WTC11 (cell line): ENCODE data around the gene RBMS1. TPM values are rescaled to one million over a fixed set of nuclear protein-coding genes. Genes with fewer than 3 reads are reported as not detected.

Experiments used
- ATAC-seq: fragments of 200-7000 bp; cut with Tn5 transposase; 2 replicates; pipeline ENCODE4 v1.10.0; 2021; ENCODE audit warnings: mild to moderate bottlenecking, moderate library complexity
- CTCF ChIA-PET: fragments of 300-600 bp; sonication (Branson Sonifier 250); formaldehyde crosslinking; loops from one replicate; lab custom pipeline; 2021; ENCODE audit warnings: antibody characterized with exemption; lab: Charles Lee
- POLR2A ChIA-PET: fragments of 350-600 bp; sonication (Branson Sonifier 250); formaldehyde crosslinking; loops from one replicate; lab custom pipeline; 2021; ENCODE audit warnings: antibody characterized with exemption; lab: Charles Lee
- DNase-seq: peaks from one replicate; pipeline ENCODE4 v3.0.0; 2021; ENCODE audit warnings: low spot score
- H3K27ac Mint-ChIP-seq: 2 replicates; pipeline ENCODE4 v1.8.0; 2021; ENCODE audit warnings: mixed read lengths
- H3K27me3 Mint-ChIP-seq: 2 replicates; pipeline ENCODE4 v1.8.0; 2021; ENCODE audit warnings: low read depth, mild to moderate bottlenecking, moderate library complexity, mixed read lengths
- H3K36me3 Mint-ChIP-seq: 2 replicates; pipeline ENCODE4 v1.8.0; 2021; ENCODE audit warnings: mixed read lengths
- H3K4me1 Mint-ChIP-seq: 2 replicates; pipeline ENCODE4 v1.8.0; 2022; ENCODE audit warnings: mixed read lengths
- H3K4me3 Mint-ChIP-seq: 2 replicates; pipeline ENCODE4 v1.8.0; 2021; ENCODE audit warnings: mild to moderate bottlenecking, moderate library complexity, mixed read lengths
- H3K9me3 Mint-ChIP-seq: 2 replicates; pipeline ENCODE4 v1.8.0; 2021; ENCODE audit warnings: mixed read lengths
- CBFB ChIP-seq: sonication (generic); formaldehyde crosslinking; IDR thresholded peaks from 2 replicates; pipeline ENCODE4 v1.8.1; 2022; ENCODE audit warnings: mild to moderate bottlenecking, low read depth, missing genetic modification reagents
- CDX4 ChIP-seq: fragments of 250-450 bp; sonication (Bioruptor Pico); IDR thresholded peaks from 2 replicates; pipeline ENCODE4 v1.9.0; 2021; ENCODE audit warnings: moderate library complexity, mild to moderate bottlenecking, inconsistent platforms, borderline replicate concordance
- CREM ChIP-seq: sonication (generic); formaldehyde crosslinking; IDR thresholded peaks from 2 replicates; pipeline ENCODE4 v1.8.1; 2022; ENCODE audit warnings: mild to moderate bottlenecking, missing genetic modification reagents, moderate library complexity
- ELF4 ChIP-seq: sonication (generic); formaldehyde crosslinking; IDR thresholded peaks from 2 replicates; pipeline ENCODE4 v1.8.1; 2022; ENCODE audit warnings: low read depth, mild to moderate bottlenecking, moderate library complexity, missing genetic modification reagents
- ERG ChIP-seq: fragments of 250-450 bp; sonication (Bioruptor Pico); IDR thresholded peaks from 2 replicates; pipeline ENCODE4 v1.8.0; 2021; ENCODE audit warnings: mild to moderate bottlenecking
- FOXP4 ChIP-seq: sonication (generic); formaldehyde crosslinking; IDR thresholded peaks from 2 replicates; pipeline ENCODE4 v1.8.0; 2022; ENCODE audit warnings: mild to moderate bottlenecking, missing genetic modification reagents
- IRF2 ChIP-seq: sonication (generic); formaldehyde crosslinking; IDR thresholded peaks from 2 replicates; pipeline ENCODE4 v1.8.0; 2022; ENCODE audit warnings: low read depth, missing genetic modification reagents, borderline replicate concordance
- JUN ChIP-seq: sonication (generic); formaldehyde crosslinking; IDR thresholded peaks from 2 replicates; pipeline ENCODE4 v1.8.0; 2023; ENCODE audit warnings: mild to moderate bottlenecking, missing genetic modification reagents
- NFE2L1 ChIP-seq: sonication (generic); formaldehyde crosslinking; IDR thresholded peaks from 2 replicates; pipeline ENCODE4 v1.8.1; 2023; ENCODE audit warnings: missing genetic modification reagents
- PREB ChIP-seq: sonication (generic); formaldehyde crosslinking; IDR thresholded peaks from 2 replicates; pipeline ENCODE4 v1.8.1; 2022; ENCODE audit warnings: mild to moderate bottlenecking, missing genetic modification reagents, moderate library complexity, borderline replicate concordance
- PRRX2 ChIP-seq: fragments of 250-450 bp; sonication (Bioruptor Pico); IDR thresholded peaks from 2 replicates; pipeline ENCODE4 v1.8.0; 2021; ENCODE audit warnings: mild to moderate bottlenecking
- RORB ChIP-seq: fragments of 250-450 bp; sonication (Bioruptor Pico); IDR thresholded peaks from 2 replicates; pipeline ENCODE4 v1.9.0; 2021; ENCODE audit warnings: mild to moderate bottlenecking
- SMAD4 ChIP-seq: sonication (generic); formaldehyde crosslinking; IDR thresholded peaks from 2 replicates; pipeline ENCODE4 v1.8.0; 2022; ENCODE audit warnings: mild to moderate bottlenecking, missing genetic modification reagents
- SP1 ChIP-seq: sonication (generic); formaldehyde crosslinking; conservative IDR thresholded peaks from 2 replicates; pipeline ENCODE4 v1.8.1; 2022; ENCODE audit warnings: missing genetic modification reagents
- TEAD4 ChIP-seq: sonication (generic); formaldehyde crosslinking; IDR thresholded peaks from 2 replicates; pipeline ENCODE4 v1.8.0; 2022; ENCODE audit warnings: mild to moderate bottlenecking, missing genetic modification reagents
- USF1 ChIP-seq: sonication (generic); formaldehyde crosslinking; IDR thresholded peaks from 2 replicates; pipeline ENCODE4 v1.8.0; 2022; ENCODE audit warnings: mild to moderate bottlenecking, missing genetic modification reagents
- ZNF281 ChIP-seq: sonication (generic); formaldehyde crosslinking; IDR thresholded peaks from 2 replicates; pipeline ENCODE4 v1.8.0; 2023; ENCODE audit warnings: mild to moderate bottlenecking, missing genetic modification reagents
- ZNF396 ChIP-seq: fragments of 250-450 bp; sonication (Bioruptor Pico); IDR thresholded peaks from 2 replicates; pipeline ENCODE4 v1.8.0; 2021; ENCODE audit warnings: mild to moderate bottlenecking, moderate library complexity, borderline replicate concordance
- ZNF423 ChIP-seq: fragments of 250-450 bp; sonication (Bioruptor Pico); IDR thresholded peaks from 2 replicates; pipeline ENCODE4 v2.1.2; 2022; ENCODE audit warnings: mild to moderate bottlenecking, moderate library complexity
- total RNA-seq: library from RNA; stranded (reverse); gene quantifications from 3 replicates; pipeline ENCODE4 v1.2.3, GENCODE V29; 2021

The RBMS1 gene
- total RNA-seq, 1 experiment from 2014 or later = 56.3 TPM

GRCh38 chr2:160352500-160352899, 141.1 kb downstream of the RBMS1 start:
- peaks cover 10% of the 10 kb centered on the region for H3K9me3 Mint-ChIP-seq
- no peak for DNase-seq
- H3K4me3 Mint-ChIP-seq = no peak overlapping the region
- POLR2A ChIA-PET = no interaction called here
- ATAC-seq = no peak
- H3K4me1 Mint-ChIP-seq = peaks cover 26% of the 10 kb centered on the region
- CTCF ChIA-PET = interaction anchor here (1.8 kb wide), 1 partner anchor 711 kb away, joined by 6 read pairs; no protein-coding TSS in a partner anchor
- H3K27me3 Mint-ChIP-seq = no peaks in the 10 kb centered on the region
- no peak overlapping the region; the same call in 1 of the 2 replicates for H3K27ac Mint-ChIP-seq
- TF ChIP-seq ELF4 (CRISPR knock-in tag) = no peak
- TF ChIP-seq PRRX2 = no peak
- no peak for TF ChIP-seq SMAD4 (CRISPR knock-in tag)
- no peak for TF ChIP-seq JUN (CRISPR knock-in tag)
- no peak for TF ChIP-seq PREB (CRISPR knock-in tag)
- TF ChIP-seq SP1 (CRISPR knock-in tag) = no peak
- no peak for TF ChIP-seq FOXP4
- no peak for TF ChIP-seq CBFB (CRISPR knock-in tag)
- TF ChIP-seq ZNF396 (CRISPR knock-in tag) = no peak
- no peak for TF ChIP-seq TEAD4 (CRISPR knock-in tag)
- no peak for TF ChIP-seq ERG (CRISPR knock-in tag)
- no peak for TF ChIP-seq USF1 (CRISPR knock-in tag)
- TF ChIP-seq CDX4 (CRISPR knock-in tag) = no peak
- TF ChIP-seq CREM (CRISPR knock-in tag) = no peak
- no peak for TF ChIP-seq RORB
- TF ChIP-seq NFE2L1 (CRISPR knock-in tag) = no peak
- peaks cover 11% of the 10 kb centered on the region for H3K36me3 Mint-ChIP-seq

GRCh38 chr2:160351956-160352355, 141.7 kb downstream of the RBMS1 start:
- Mint-ChIP-seq H3K36me3 (peaks cover 11% of the 10 kb centered on the region), H3K27me3 (no peaks in the 10 kb centered on the region), H3K4me3 (no peak overlapping the region), H3K9me3 (peaks cover 9% of the 10 kb centered on the region), H3K4me1 (peaks cover 28% of the 10 kb centered on the region), H3K27ac (no peak overlapping the region)
- ChIA-PET CTCF (no interaction called here), POLR2A (no interaction called here)
- no peak for DNase-seq
- no peak for ATAC-seq
- no peak for TF ChIP-seq ZNF423
- no peak for TF ChIP-seq IRF2 (CRISPR knock-in tag)
- no peak for TF ChIP-seq ZNF281
- TF ChIP-seq ELF4 (CRISPR knock-in tag) = no peak
